ENCODE measurements around the gene NR1H3. TPM values are rescaled to one million over a fixed set of nuclear protein-coding genes. Genes with fewer than 3 reads are reported as not detected.

The NR1H3 gene
- total and polyA plus RNA-seq, 9 donors: 18.0 to 39.7 (median 27.3) TPM

GRCh38 chr11:47278769-47279168, 21.0 kb downstream of the NR1H3 start:
- DNase-seq: no peak
- intact Hi-C loops (cut with DNase I): no loop called here
- no peak overlapping the region for H3K27ac ChIP-seq
- H3K4me1 ChIP-seq (ENCODE audit: insufficient read depth): no peaks in the 10 kb centered on the region
- WGBS, 3 donors: 89 to 93% (median 90%) methylated on average over 4 of the region's 4 CpGs
- no peaks in the 10 kb centered on the region for H3K36me3 ChIP-seq
- no peaks in the 10 kb centered on the region for H3K27me3 ChIP-seq
- no peaks in the 10 kb centered on the region for H3K9me3 ChIP-seq
- TF ChIP-seq POLR2A (IDR thresholded peaks at IDR 0.05) (no peak), CTCF (IDR thresholded peaks at IDR 0.05) (no peak), EP300 (IDR thresholded peaks at IDR 0.05) (no peak)
- H3K4me3 ChIP-seq: no peak overlapping the region

- no peak overlapping the region for H3K27ac ChIP-seq
- no peaks in the 10 kb centered on the region for H3K9me3 ChIP-seq
- no peaks in the 10 kb centered on the region for H3K27me3 ChIP-seq
- TF ChIP-seq EP300 (IDR thresholded peaks at IDR 0.05) (no peak), POLR2A (IDR thresholded peaks at IDR 0.05) (no peak), CTCF (IDR thresholded peaks at IDR 0.05) (no peak)
- no peak overlapping the region for H3K4me3 ChIP-seq
- DNase-seq: no peak
- no peaks in the 10 kb centered on the region for H3K4me1 ChIP-seq (ENCODE audit: insufficient read depth)
- H3K36me3 ChIP-seq: no peaks in the 10 kb centered on the region
- intact Hi-C loops (cut with DNase I): no loop called here
Measured at GRCh38 chr11:47280099-47280498, 22.3 kb downstream of the NR1H3 start.

- intact Hi-C loops (cut with DNase I): no loop called here
- no peak overlapping the region for H3K4me3 ChIP-seq
- TF ChIP-seq EP300 (IDR thresholded peaks at IDR 0.05) (no peak), CTCF (IDR thresholded peaks at IDR 0.05) (no peak), POLR2A (IDR thresholded peaks at IDR 0.05) (no peak)
- H3K9me3 ChIP-seq: no peaks in the 10 kb centered on the region
- no peak for DNase-seq
- no peaks in the 10 kb centered on the region for H3K4me1 ChIP-seq (ENCODE audit: insufficient read depth)
- no peaks in the 10 kb centered on the region for H3K27me3 ChIP-seq
- 65 to 73% (median 65%) methylated on average over 5 of the region's 5 CpGs for WGBS, 3 donors
- H3K27ac ChIP-seq: no peak overlapping the region
- no peaks in the 10 kb centered on the region for H3K36me3 ChIP-seq
Measured at GRCh38 chr11:47280860-47281259, 23.1 kb downstream of the NR1H3 start.

- WGBS, 3 donors: 92 to 93% (median 92%) methylated on average over 7 of the region's 7 CpGs
- Histone ChIP-seq H3K27me3 (no peaks in the 10 kb centered on the region), H3K9me3 (no peaks in the 10 kb centered on the region), H3K36me3 (no peaks in the 10 kb centered on the region), H3K4me1 (ENCODE audit: insufficient read depth) (no peaks in the 10 kb centered on the region), H3K27ac (no peak overlapping the region), H3K4me3 (no peak overlapping the region)
- intact Hi-C loops (cut with DNase I): no loop called here
- TF ChIP-seq EP300 (IDR thresholded peaks at IDR 0.05) (no peak), POLR2A (IDR thresholded peaks at IDR 0.05) (no peak), CTCF (IDR thresholded peaks at IDR 0.05) (no peak)
- no peak for DNase-seq
Measured at GRCh38 chr11:47282462-47282861, 24.7 kb downstream of the NR1H3 start.

- H3K27me3 ChIP-seq: no peaks in the 10 kb centered on the region
- H3K9me3 ChIP-seq: no peaks in the 10 kb centered on the region
- no peaks in the 10 kb centered on the region for H3K4me1 ChIP-seq (ENCODE audit: insufficient read depth)
- H3K4me3 ChIP-seq: no peak overlapping the region
- no peaks in the 10 kb centered on the region for H3K36me3 ChIP-seq
- no peak overlapping the region for H3K27ac ChIP-seq
- 92 to 94% (median 93%) methylated on average over 4 of the region's 4 CpGs for WGBS, 3 donors
- TF ChIP-seq POLR2A (IDR thresholded peaks at IDR 0.05): no peak
- TF ChIP-seq EP300 (IDR thresholded peaks at IDR 0.05): no peak
- TF ChIP-seq CTCF (IDR thresholded peaks at IDR 0.05): no peak
- intact Hi-C loops (cut with DNase I): no loop called here
- no peak for DNase-seq
Measured at GRCh38 chr11:47284151-47284550, 26.4 kb downstream of the NR1H3 start.
